K562 (cell line): ENCODE results near the gene HES4. TPM values are rescaled to one million over a fixed set of nuclear protein-coding genes. Genes with fewer than 3 reads are reported as not detected.

Source experiments
- HIVEP1 ChIP-seq: fragments of 250-450 bp; sonication (Bioruptor Pico); IDR thresholded peaks from 2 replicates; pipeline ENCODE4 v1.4.0; 2020; ENCODE audit warnings: mild to moderate bottlenecking
- KAT7 ChIP-seq: sonication (generic); formaldehyde crosslinking; IDR thresholded peaks from 2 replicates; pipeline ENCODE4 v1.8.0; 2022; ENCODE audit warnings: missing genetic modification reagents, mild to moderate bottlenecking, borderline replicate concordance
- KDM1A ChIP-seq, 2 experiments: fragments of 450-650 bp; IDR thresholded peaks; 2 replicates each; pipeline ENCODE4 v1.6.1; 2016; ENCODE audit warnings: mild to moderate bottlenecking in 2 of 2
- NCOA1 ChIP-seq: fragments of 450-650 bp; IDR thresholded peaks from 2 replicates; pipeline ENCODE4 v1.6.1; 2016; ENCODE audit warnings: low read depth
- NR3C1 ChIP-seq: sonication (generic); formaldehyde crosslinking; IDR thresholded peaks from 2 replicates; pipeline ENCODE4 v1.8.1; 2022; ENCODE audit warnings: missing genetic modification reagents
- POLR2AphosphoS5 ChIP-seq: IDR thresholded peaks from 2 replicates; pipeline ENCODE4 v1.6.1; 2011; ENCODE audit warnings: mild to moderate bottlenecking, low read depth, low read length, moderate library complexity; ENCODE audit not compliant: control insufficient read depth, insufficient read depth
- RBM34 ChIP-seq: fragments of 200-400 bp; formaldehyde crosslinking; IDR thresholded peaks from 2 replicates; pipeline ENCODE4 v1.6.1; 2018; ENCODE audit warnings: low read length, borderline replicate concordance; ENCODE audit not compliant: insufficient read depth
- SETDB1 ChIP-seq: IDR thresholded peaks from one replicate; pipeline ENCODE4 v1.6.1; 2012; ENCODE audit warnings: low read length, control low read depth, inconsistent platforms
- TCF7 ChIP-seq: sonication (generic); IDR thresholded peaks from 2 replicates; pipeline ENCODE4 v1.6.1; 2016; ENCODE audit warnings: antibody characterized with exemption, borderline replicate concordance
- polyA plus RNA-seq, 8 experiments: library from polyadenylated mRNA; depleted of rRNA in 4 of 8; stranded (reverse) in 5 of 8; unstranded in 3 of 8; fragments of >200 nt; fragmentation: Nextera tagmentation in 2 of 8; fragmentation: Illumina TruSeq in 1 of 8; extraction: Ambion mirVana in 2 of 8; extraction: Trizol in 1 of 8; gene quantifications; 2 replicates each; pipeline versions ENCODE4 v1.2.1 to v1.2.3, GENCODE V29; 2011 to 2014; ENCODE audit warnings: inconsistent platforms in 1 of 8, missing spikeins in 1 of 8
- total RNA-seq, 7 experiments: library from RNA; depleted of rRNA in 6 of 7; stranded (reverse); fragments of >200 nt in 6 of 7; fragmentation: Illumina TruSeq in 2 of 7; extraction: Trizol in 2 of 7; gene quantifications; 2 replicates each; pipeline versions ENCODE4 v1.2.1 to v1.2.3, GENCODE V29; 2011 to 2021; ENCODE audit warnings: low replicate concordance in 1 of 7
- TF ChIP-seq, protein P1 (sequence below), 2 experiments: IDR thresholded peaks; 2 replicates each; pipeline ENCODE4 v1.6.1; 2012; ENCODE audit warnings: improper control_type of control experiment in 2 of 2, low read depth in 2 of 2, low read length in 2 of 2, borderline replicate concordance in 1 of 2
- TF ChIP-seq, protein P2 (sequence below): sonication (generic); formaldehyde crosslinking; IDR thresholded peaks from 2 replicates; pipeline ENCODE4 v1.8.1; 2023; ENCODE audit warnings: mild to moderate bottlenecking, missing genetic modification reagents
- TF ChIP-seq, protein P3 (sequence below): sonication (generic); formaldehyde crosslinking; IDR thresholded peaks from 2 replicates; pipeline ENCODE4 v1.8.1; 2023; ENCODE audit warnings: missing genetic modification reagents, mild to moderate bottlenecking, borderline replicate concordance
- TF ChIP-seq, protein P4 (sequence below), 2 experiments: fragments of 450-650 bp; conservative IDR thresholded peaks; 2 replicates each; pipeline ENCODE4 v1.6.1; 2017; ENCODE audit warnings: mild to moderate bottlenecking in 2 of 2, moderate library complexity in 2 of 2

HES4 gene
- total and polyA plus RNA-seq, 9 of the 15 experiments (the other 6 are each of a cell fraction or from before 2014, with no cell fraction given), result 0.21 to 43.7 (median 5.3) TPM; not detected in 2

DNA sequence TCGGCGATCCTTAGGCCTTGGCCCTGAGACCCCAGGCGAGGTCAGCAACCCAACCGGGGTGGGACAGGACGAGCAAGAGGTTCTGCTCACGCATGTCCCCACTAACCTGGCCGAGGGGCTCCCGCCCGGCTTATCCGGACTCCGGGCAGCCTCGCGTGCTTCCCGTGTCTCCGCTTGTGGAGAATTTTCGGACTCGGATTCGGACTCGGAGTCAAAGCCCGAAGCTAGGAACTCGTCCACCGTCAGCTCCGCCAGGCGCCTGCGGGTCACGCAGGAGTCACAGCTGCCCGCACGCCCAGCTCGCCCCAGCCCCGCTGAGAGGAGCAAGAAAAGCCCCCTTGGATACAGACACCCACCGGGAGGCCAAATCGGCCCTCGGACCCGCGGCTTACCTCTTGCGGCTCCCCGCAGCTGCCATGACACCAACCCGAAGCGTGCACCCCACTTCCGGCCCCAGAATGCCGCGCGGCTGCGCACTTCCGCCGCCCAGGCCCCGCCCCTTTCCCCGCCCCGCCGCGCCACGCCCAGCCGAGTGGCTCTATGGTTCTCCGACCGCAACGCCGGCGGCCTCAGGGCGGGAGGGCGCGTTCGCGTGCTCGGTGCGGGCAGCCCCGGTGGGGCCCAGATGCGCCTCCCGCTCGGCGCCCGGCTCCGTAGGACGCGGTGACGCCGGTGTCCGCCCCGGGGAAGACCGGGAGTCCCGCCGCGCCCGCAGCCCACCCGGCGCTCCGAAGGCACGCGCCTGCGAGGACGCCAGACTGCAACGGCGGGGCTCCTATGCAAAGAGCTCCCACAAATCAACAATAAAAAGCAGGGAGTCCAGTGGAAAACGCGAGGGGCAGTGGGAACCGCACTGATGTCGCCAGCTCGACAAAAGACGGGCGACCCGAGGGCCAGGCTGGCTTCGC, 40.8 kb downstream of the HES4 start, which contains the start of gene NOC2L (continued):
- TF ChIP-seq SETDB1 (no peak), KDM1A (IDR thresholded peaks at IDR 0.05) (no peak), KAT7 (CRISPR knock-in tag) (no peak), TCF7 (no peak), HIVEP1 (CRISPR knock-in tag) (0 out of 2 replicates have a peak, but pooled peaks have one; percentile 40), NCOA1 (no peak), RBM34 (no peak), POLR2AphosphoS5 (peak; percentile 56; the same call in 1 of the 2 replicates), NR3C1 (CRISPR knock-in tag) (no peak)
- TF ChIP-seq, protein P1, sequence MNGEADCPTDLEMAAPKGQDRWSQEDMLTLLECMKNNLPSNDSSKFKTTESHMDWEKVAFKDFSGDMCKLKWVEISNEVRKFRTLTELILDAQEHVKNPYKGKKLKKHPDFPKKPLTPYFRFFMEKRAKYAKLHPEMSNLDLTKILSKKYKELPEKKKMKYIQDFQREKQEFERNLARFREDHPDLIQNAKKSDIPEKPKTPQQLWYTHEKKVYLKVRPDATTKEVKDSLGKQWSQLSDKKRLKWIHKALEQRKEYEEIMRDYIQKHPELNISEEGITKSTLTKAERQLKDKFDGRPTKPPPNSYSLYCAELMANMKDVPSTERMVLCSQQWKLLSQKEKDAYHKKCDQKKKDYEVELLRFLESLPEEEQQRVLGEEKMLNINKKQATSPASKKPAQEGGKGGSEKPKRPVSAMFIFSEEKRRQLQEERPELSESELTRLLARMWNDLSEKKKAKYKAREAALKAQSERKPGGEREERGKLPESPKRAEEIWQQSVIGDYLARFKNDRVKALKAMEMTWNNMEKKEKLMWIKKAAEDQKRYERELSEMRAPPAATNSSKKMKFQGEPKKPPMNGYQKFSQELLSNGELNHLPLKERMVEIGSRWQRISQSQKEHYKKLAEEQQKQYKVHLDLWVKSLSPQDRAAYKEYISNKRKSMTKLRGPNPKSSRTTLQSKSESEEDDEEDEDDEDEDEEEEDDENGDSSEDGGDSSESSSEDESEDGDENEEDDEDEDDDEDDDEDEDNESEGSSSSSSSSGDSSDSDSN (IDR thresholded peaks at IDR 0.05; ENCODE audit: borderline replicate concordance in 1 of 2, low read depth in 2 of 2, low read length in 2 of 2), result peak in 1 of 2 experiments; percentile 70; a peak in 1 of 4 replicates
- TF ChIP-seq, protein P2, sequence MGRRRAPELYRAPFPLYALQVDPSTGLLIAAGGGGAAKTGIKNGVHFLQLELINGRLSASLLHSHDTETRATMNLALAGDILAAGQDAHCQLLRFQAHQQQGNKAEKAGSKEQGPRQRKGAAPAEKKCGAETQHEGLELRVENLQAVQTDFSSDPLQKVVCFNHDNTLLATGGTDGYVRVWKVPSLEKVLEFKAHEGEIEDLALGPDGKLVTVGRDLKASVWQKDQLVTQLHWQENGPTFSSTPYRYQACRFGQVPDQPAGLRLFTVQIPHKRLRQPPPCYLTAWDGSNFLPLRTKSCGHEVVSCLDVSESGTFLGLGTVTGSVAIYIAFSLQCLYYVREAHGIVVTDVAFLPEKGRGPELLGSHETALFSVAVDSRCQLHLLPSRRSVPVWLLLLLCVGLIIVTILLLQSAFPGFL (CRISPR knock-in tag), result no peak
- TF ChIP-seq, protein P3, sequence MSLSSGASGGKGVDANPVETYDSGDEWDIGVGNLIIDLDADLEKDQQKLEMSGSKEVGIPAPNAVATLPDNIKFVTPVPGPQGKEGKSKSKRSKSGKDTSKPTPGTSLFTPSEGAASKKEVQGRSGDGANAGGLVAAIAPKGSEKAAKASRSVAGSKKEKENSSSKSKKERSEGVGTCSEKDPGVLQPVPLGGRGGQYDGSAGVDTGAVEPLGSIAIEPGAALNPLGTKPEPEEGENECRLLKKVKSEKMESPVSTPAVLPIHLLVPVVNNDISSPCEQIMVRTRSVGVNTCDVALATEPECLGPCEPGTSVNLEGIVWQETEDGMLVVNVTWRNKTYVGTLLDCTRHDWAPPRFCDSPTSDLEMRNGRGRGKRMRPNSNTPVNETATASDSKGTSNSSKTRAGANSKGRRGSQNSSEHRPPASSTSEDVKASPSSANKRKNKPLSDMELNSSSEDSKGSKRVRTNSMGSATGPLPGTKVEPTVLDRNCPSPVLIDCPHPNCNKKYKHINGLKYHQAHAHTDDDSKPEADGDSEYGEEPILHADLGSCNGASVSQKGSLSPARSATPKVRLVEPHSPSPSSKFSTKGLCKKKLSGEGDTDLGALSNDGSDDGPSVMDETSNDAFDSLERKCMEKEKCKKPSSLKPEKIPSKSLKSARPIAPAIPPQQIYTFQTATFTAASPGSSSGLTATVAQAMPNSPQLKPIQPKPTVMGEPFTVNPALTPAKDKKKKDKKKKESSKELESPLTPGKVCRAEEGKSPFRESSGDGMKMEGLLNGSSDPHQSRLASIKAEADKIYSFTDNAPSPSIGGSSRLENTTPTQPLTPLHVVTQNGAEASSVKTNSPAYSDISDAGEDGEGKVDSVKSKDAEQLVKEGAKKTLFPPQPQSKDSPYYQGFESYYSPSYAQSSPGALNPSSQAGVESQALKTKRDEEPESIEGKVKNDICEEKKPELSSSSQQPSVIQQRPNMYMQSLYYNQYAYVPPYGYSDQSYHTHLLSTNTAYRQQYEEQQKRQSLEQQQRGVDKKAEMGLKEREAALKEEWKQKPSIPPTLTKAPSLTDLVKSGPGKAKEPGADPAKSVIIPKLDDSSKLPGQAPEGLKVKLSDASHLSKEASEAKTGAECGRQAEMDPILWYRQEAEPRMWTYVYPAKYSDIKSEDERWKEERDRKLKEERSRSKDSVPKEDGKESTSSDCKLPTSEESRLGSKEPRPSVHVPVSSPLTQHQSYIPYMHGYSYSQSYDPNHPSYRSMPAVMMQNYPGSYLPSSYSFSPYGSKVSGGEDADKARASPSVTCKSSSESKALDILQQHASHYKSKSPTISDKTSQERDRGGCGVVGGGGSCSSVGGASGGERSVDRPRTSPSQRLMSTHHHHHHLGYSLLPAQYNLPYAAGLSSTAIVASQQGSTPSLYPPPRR (CRISPR knock-in tag), result no peak
- TF ChIP-seq, protein P4, sequence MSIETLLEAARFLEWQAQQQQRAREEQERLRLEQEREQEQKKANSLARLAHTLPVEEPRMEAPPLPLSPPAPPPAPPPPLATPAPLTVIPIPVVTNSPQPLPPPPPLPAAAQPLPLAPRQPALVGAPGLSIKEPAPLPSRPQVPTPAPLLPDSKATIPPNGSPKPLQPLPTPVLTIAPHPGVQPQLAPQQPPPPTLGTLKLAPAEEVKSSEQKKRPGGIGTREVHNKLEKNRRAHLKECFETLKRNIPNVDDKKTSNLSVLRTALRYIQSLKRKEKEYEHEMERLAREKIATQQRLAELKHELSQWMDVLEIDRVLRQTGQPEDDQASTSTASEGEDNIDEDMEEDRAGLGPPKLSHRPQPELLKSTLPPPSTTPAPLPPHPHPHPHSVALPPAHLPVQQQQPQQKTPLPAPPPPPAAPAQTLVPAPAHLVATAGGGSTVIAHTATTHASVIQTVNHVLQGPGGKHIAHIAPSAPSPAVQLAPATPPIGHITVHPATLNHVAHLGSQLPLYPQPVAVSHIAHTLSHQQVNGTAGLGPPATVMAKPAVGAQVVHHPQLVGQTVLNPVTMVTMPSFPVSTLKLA (conservative IDR thresholded peaks at IDR 0.05), result peak; percentile 97 to 99
